HL-60 (cell line): ENCODE measurements around the gene JPH4.

Experiments used
- DNase-seq, 2 experiments: peaks; one replicate each; pipeline ENCODE4 v3.0.0-alpha.2; 2010 to 2020; ENCODE audit warnings: low read depth in 1 of 2, low spot score in 1 of 2
- H3K27ac ChIP-seq: fragments of 250-450 bp; sonication (Bioruptor Pico); replicated peaks from 2 replicates; pipeline ENCODE4 v1.5.1; 2020; ENCODE audit warnings: mild to moderate bottlenecking, moderate library complexity
- H3K27me3 ChIP-seq: fragments of 250-450 bp; sonication (Bioruptor Pico); 2 replicates; pipeline ENCODE4 v1.5.1; 2021; ENCODE audit warnings: mild to moderate bottlenecking, moderate library complexity; ENCODE audit not compliant: insufficient read depth, poor library complexity, severe bottlenecking
- H3K4me3 ChIP-seq: replicated peaks from 2 replicates; pipeline ENCODE4 v1.5.1; 2011; ENCODE audit warnings: mild to moderate bottlenecking, control low read depth, low read length; ENCODE audit not compliant: insufficient read depth
- CTCF ChIP-seq: IDR thresholded peaks from one replicate; pipeline ENCODE4 v1.5.1; 2011; ENCODE audit warnings: low read length, control low read depth, inconsistent platforms; ENCODE audit not compliant: insufficient read depth
- GABPA ChIP-seq: IDR thresholded peaks from 2 replicates; pipeline ENCODE4 v1.6.1; 2012; ENCODE audit warnings: low read depth
- POLR2AphosphoS5 ChIP-seq: IDR thresholded peaks from 2 replicates; pipeline ENCODE4 v1.6.1; 2012; ENCODE audit warnings: low read depth
- REST ChIP-seq: IDR thresholded peaks from 2 replicates; pipeline ENCODE4 v1.6.1; 2012; ENCODE audit warnings: low read depth; ENCODE audit not compliant: insufficient replicate concordance
- SPI1 ChIP-seq: IDR thresholded peaks from 2 replicates; pipeline ENCODE4 v1.6.1; 2012; ENCODE audit warnings: low read depth, mild to moderate bottlenecking, borderline replicate concordance

The JPH4 gene

GRCh38 chr14:23531391-23531790, 47.2 kb downstream of the JPH4 start:
- DNase-seq = no peak
- H3K4me3 ChIP-seq = no peak overlapping the region
- no peaks in the 10 kb centered on the region for H3K27me3 ChIP-seq
- TF ChIP-seq GABPA (no peak), CTCF (no peak)
- no peak overlapping the region for H3K27ac ChIP-seq

- 0 out of 2 replicates have a peak overlapping the region, but pooled peaks have one; percentile 7 for H3K27ac ChIP-seq
- no peak for TF ChIP-seq REST
- TF ChIP-seq SPI1 = peak; percentile 30; the same call in 1 of the 2 replicates
- DNase-seq = peak in 1 of 2 experiments; percentile 36
- no peak overlapping the region for H3K4me3 ChIP-seq
- no peaks in the 10 kb centered on the region for H3K27me3 ChIP-seq
Measured at GRCh38 chr14:23530375-23531055, 48.1 kb downstream of the JPH4 start.

GRCh38 chr14:23529016-23529415, 49.6 kb downstream of the JPH4 start:
- Histone ChIP-seq H3K27me3 (no peaks in the 10 kb centered on the region), H3K27ac (no peak overlapping the region), H3K4me3 (no peak overlapping the region)
- TF ChIP-seq POLR2AphosphoS5 (no peak), REST (no peak), CTCF (no peak), SPI1 (no peak), GABPA (no peak)
- DNase-seq = no peak

GRCh38 chr14:23528555-23528954, 50.0 kb downstream of the JPH4 start:
- Histone ChIP-seq H3K4me3 (no peak overlapping the region), H3K27ac (no peak overlapping the region), H3K27me3 (no peaks in the 10 kb centered on the region)
- no peak for DNase-seq
- TF ChIP-seq REST = no peak
- TF ChIP-seq POLR2AphosphoS5 = no peak
- TF ChIP-seq CTCF = no peak
- no peak for TF ChIP-seq GABPA
- TF ChIP-seq SPI1 = no peak
